Panc1 (cell line): Measurements from ENCODE around the gene KLK4. TPM values are rescaled to one million over a fixed set of nuclear protein-coding genes. Genes with fewer than 3 reads are reported as not detected.

Experiments used
- ATAC-seq: fragments of 200-7000 bp; cut with Tn5 transposase; 2 replicates; pipeline ENCODE4 v1.9.1; 2020; ENCODE audit warnings: mild to moderate bottlenecking, moderate library complexity
- BruUV-seq: library from RNA; stranded (reverse); fragments of 400-500 nt; replicated peaks from 2 replicates; lab custom pipeline; 2021; lab: Mats Ljungman, UMichigan
- CTCF ChIA-PET: fragments of 300-600 bp; sonication (Branson Sonifier 250); formaldehyde crosslinking; loops from one replicate; lab custom pipeline; 2022; ENCODE audit warnings: antibody characterized with exemption; lab: Charles Lee
- POLR2A ChIA-PET: fragments of 300-600 bp; sonication (Branson Sonifier 250); formaldehyde crosslinking; loops from one replicate; lab custom pipeline; 2022; ENCODE audit warnings: antibody characterized with exemption; lab: Charles Lee
- DNase-seq: peaks from one replicate; pipeline ENCODE4 v3.0.0-alpha.2; 2010; ENCODE audit warnings: low read depth, low spot score
- H3K27ac ChIP-seq: 2 replicates; pipeline ENCODE4 v1.5.1; 2011; ENCODE audit warnings: mild to moderate bottlenecking, low read length, inconsistent platforms
- H3K27me3 ChIP-seq: fragments of 200-500 bp; sonication (Bioruptor generic); 2 replicates; pipeline ENCODE4 v1.6.0; 2014; ENCODE audit warnings: low read length, inconsistent platforms; ENCODE audit not compliant: control insufficient read depth, insufficient read depth
- H3K36me3 ChIP-seq: fragments of 200-500 bp; sonication (Bioruptor generic); 2 replicates; pipeline ENCODE4 v1.5.1; 2014; ENCODE audit warnings: inconsistent platforms, mild to moderate bottlenecking, low read length, moderate library complexity; ENCODE audit not compliant: control insufficient read depth, insufficient read depth
- H3K4me1 ChIP-seq: 2 replicates; pipeline ENCODE4 v1.5.1; 2011; ENCODE audit warnings: inconsistent platforms, mild to moderate bottlenecking, low read length, moderate library complexity; ENCODE audit not compliant: control insufficient read depth, insufficient read depth
- H3K4me3 ChIP-seq, 2 experiments: 2 replicates each; pipeline ENCODE4 v1.5.1; 2011 to 2012; ENCODE audit warnings: low read depth in 2 of 2, low read length in 2 of 2, mild to moderate bottlenecking in 2 of 2, inconsistent platforms in 1 of 2, moderate library complexity in 1 of 2
- H3K9me3 ChIP-seq: fragments of 200-500 bp; sonication (Bioruptor generic); 2 replicates; pipeline ENCODE4 v1.5.1; 2014; ENCODE audit warnings: low read depth, mild to moderate bottlenecking, inconsistent platforms, low read length, moderate library complexity; ENCODE audit not compliant: control insufficient read depth, insufficient read depth
- POLR2AphosphoS5 ChIP-seq: IDR thresholded peaks from 2 replicates; pipeline ENCODE4 v1.6.1; 2012; ENCODE audit warnings: mild to moderate bottlenecking, low read depth, low read length, moderate library complexity
- SIN3A ChIP-seq: IDR thresholded peaks from 2 replicates; pipeline ENCODE4 v1.6.1; 2012; ENCODE audit warnings: low read depth, mild to moderate bottlenecking, low read length, moderate library complexity, borderline replicate concordance; ENCODE audit not compliant: insufficient read depth
- TCF7L2 ChIP-seq: IDR thresholded peaks from 2 replicates; pipeline ENCODE4 v1.6.1; 2011; ENCODE audit warnings: mild to moderate bottlenecking, low read depth, low read length, inconsistent platforms
- in situ Hi-C: cut with HindIII; loops from 2 replicates; pipeline ENCODE4 v1.10.0; 2016; ENCODE audit warnings: low sequenced_read_pairs, low pct_unique_long_range_greater_than_20kb
- intact Hi-C: fragments of 100-400 bp; cut with micrococcal nuclease; formaldehyde crosslinking; loops from one replicate; pipeline ENCODE4 v1.10.0; 2022; ENCODE audit not compliant: unreplicated experiment
- total RNA-seq: library from RNA; stranded (reverse); gene quantifications from one replicate; pipeline ENCODE4 v1.2.1, GENCODE V29; 2021; ENCODE audit not compliant: unreplicated experiment
- TF ChIP-seq, protein P1 (sequence below), 2 experiments: IDR thresholded peaks; 2 replicates each; pipeline ENCODE4 v1.6.1; 2011 to 2012; ENCODE audit warnings: low read depth in 2 of 2, control low read depth in 1 of 2, low read length in 1 of 2, mild to moderate bottlenecking in 1 of 2, moderate library complexity in 1 of 2; ENCODE audit not compliant: insufficient read depth in 1 of 2
- TF ChIP-seq, protein P2 (sequence below): fragments of 450-650 bp; IDR thresholded peaks from 2 replicates; pipeline ENCODE4 v1.5.1; 2017; ENCODE audit warnings: mild to moderate bottlenecking

The KLK4 gene
- total RNA-seq, 1 experiment from 2014 or later = not detected

DNA sequence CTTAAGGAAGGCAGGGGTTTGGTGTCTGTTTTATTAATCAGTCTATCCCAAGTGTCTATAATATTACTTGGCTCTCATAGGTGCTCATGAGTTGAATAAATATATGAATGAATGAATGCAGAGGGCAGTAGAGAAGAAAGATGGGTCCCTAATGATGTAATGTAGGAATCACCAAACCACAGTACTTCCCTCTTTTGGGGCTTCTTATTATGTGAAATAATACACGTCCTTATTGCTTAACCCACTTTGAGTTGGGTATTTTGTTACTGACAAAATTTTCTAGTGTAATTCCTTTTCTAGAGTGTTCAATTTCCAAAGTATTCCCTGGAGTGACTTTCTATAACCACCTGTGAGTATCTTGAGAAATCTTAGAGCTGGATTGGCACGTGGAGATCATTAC, 28.4 kb upstream of the KLK4 start:
- Histone ChIP-seq H3K4me1 (no peaks in the 10 kb centered on the region), H3K4me3 (no peak overlapping the region), H3K27ac (no peak overlapping the region), H3K36me3 (no peaks in the 10 kb centered on the region), H3K27me3 (no peaks in the 10 kb centered on the region), H3K9me3 (no peaks in the 10 kb centered on the region)
- no TSS peak for BruUV-seq
- CTCF ChIA-PET = no interaction called here
- no peak for TF ChIP-seq POLR2AphosphoS5
- TF ChIP-seq SIN3A = no peak
- TF ChIP-seq, protein P1, sequence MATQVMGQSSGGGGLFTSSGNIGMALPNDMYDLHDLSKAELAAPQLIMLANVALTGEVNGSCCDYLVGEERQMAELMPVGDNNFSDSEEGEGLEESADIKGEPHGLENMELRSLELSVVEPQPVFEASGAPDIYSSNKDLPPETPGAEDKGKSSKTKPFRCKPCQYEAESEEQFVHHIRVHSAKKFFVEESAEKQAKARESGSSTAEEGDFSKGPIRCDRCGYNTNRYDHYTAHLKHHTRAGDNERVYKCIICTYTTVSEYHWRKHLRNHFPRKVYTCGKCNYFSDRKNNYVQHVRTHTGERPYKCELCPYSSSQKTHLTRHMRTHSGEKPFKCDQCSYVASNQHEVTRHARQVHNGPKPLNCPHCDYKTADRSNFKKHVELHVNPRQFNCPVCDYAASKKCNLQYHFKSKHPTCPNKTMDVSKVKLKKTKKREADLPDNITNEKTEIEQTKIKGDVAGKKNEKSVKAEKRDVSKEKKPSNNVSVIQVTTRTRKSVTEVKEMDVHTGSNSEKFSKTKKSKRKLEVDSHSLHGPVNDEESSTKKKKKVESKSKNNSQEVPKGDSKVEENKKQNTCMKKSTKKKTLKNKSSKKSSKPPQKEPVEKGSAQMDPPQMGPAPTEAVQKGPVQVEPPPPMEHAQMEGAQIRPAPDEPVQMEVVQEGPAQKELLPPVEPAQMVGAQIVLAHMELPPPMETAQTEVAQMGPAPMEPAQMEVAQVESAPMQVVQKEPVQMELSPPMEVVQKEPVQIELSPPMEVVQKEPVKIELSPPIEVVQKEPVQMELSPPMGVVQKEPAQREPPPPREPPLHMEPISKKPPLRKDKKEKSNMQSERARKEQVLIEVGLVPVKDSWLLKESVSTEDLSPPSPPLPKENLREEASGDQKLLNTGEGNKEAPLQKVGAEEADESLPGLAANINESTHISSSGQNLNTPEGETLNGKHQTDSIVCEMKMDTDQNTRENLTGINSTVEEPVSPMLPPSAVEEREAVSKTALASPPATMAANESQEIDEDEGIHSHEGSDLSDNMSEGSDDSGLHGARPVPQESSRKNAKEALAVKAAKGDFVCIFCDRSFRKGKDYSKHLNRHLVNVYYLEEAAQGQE (IDR thresholded peaks at IDR 0.05; ENCODE audit: insufficient read depth in 1 of 2, low read depth in 2 of 2, low read length in 1 of 2) = no peak
- TF ChIP-seq TCF7L2 = no peak
- TF ChIP-seq, protein P2, sequence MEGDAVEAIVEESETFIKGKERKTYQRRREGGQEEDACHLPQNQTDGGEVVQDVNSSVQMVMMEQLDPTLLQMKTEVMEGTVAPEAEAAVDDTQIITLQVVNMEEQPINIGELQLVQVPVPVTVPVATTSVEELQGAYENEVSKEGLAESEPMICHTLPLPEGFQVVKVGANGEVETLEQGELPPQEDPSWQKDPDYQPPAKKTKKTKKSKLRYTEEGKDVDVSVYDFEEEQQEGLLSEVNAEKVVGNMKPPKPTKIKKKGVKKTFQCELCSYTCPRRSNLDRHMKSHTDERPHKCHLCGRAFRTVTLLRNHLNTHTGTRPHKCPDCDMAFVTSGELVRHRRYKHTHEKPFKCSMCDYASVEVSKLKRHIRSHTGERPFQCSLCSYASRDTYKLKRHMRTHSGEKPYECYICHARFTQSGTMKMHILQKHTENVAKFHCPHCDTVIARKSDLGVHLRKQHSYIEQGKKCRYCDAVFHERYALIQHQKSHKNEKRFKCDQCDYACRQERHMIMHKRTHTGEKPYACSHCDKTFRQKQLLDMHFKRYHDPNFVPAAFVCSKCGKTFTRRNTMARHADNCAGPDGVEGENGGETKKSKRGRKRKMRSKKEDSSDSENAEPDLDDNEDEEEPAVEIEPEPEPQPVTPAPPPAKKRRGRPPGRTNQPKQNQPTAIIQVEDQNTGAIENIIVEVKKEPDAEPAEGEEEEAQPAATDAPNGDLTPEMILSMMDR = no peak
- no peak for ATAC-seq
- DNase-seq = no peak
- POLR2A ChIA-PET = no interaction called here
- in situ Hi-C loops = no loop called here
- intact Hi-C loops = no loop called here

DNA sequence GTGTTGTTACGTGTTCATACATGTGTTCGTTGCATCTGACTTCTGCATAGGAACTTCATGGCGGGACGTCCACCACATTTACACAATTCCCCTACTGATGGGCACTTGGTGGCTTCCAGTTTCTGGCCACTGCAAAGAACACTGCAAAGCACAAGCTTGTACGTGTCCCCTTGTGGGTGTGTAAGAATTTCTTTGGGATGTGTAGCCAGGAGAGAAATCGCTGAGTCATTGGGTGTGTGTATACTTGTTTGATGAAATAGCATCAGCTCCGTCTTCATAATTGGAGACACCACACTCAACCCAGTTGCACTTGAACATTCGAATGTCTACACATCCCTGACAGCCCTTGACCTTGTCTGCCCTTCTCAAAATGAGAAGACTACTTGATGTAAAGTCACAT, 22.4 kb upstream of the KLK4 start:
- H3K9me3 ChIP-seq = no peaks in the 10 kb centered on the region
- POLR2A ChIA-PET = no interaction called here
- no peaks in the 10 kb centered on the region for H3K27me3 ChIP-seq
- no peaks in the 10 kb centered on the region for H3K36me3 ChIP-seq
- in situ Hi-C loops = no loop called here
- BruUV-seq = no TSS peak
- TF ChIP-seq, protein P2 = no peak
- TF ChIP-seq, protein P1 (IDR thresholded peaks at IDR 0.05; ENCODE audit: insufficient read depth in 1 of 2, low read depth in 2 of 2, low read length in 1 of 2) = no peak
- TF ChIP-seq TCF7L2 (no peak), SIN3A (no peak), POLR2AphosphoS5 (no peak)
- H3K4me3 ChIP-seq = no peak overlapping the region
- ATAC-seq = no peak
- DNase-seq = no peak
- intact Hi-C loops = no loop called here
- CTCF ChIA-PET = interaction anchor here (0.6 kb wide), 1 partner anchor 1335 kb away, joined by 5 read pairs; no protein-coding TSS in a partner anchor
- H3K4me1 ChIP-seq = no peaks in the 10 kb centered on the region; the same call in 1 of the 2 replicates
- no peak overlapping the region for H3K27ac ChIP-seq
